A549 (cell line): ENCODE data around the gene PARP6. TPM values are rescaled to one million over a fixed set of nuclear protein-coding genes. Genes with fewer than 3 reads are reported as not detected.

ENCODE experiments used
- ATAC-seq, 2 experiments: fragments of 200-7000 bp in 1 of 2; fragments of >200 bp in 1 of 2; cut with Nextera tagmentation in 1 of 2; cut with Tn5 transposase in 1 of 2; 3 replicates each; pipeline versions ENCODE4 v1.8.0 to v1.9.1; 2018 to 2020; ENCODE audit warnings: mild to moderate bottlenecking in 1 of 2, moderate library complexity in 1 of 2
- CTCF ChIA-PET: fragments of 300-600 bp; sonication (Branson Sonifier 250); formaldehyde crosslinking; extraction: SDS; loops from one replicate; lab custom pipeline; 2021; ENCODE audit warnings: antibody characterized with exemption, inconsistent platforms; lab: Yijun Ruan, JAX
- POLR2A ChIA-PET: fragments of 350-600 bp; formaldehyde crosslinking; extraction: SDS; loops from one replicate; lab custom pipeline; 2021; ENCODE audit warnings: antibody characterized with exemption, inconsistent platforms; lab: Yijun Ruan, JAX
- DNase-seq, 2 experiments: peaks; one replicate each; pipeline versions ENCODE4 v3.0.0 to v3.0.0-alpha.2; 2011 to 2016; ENCODE audit warnings: low read depth in 1 of 2, low spot score in 1 of 2
- FAIRE-seq: peaks from 2 replicates; lab custom pipeline; 2011; peaks lifted over from hg19 to GRCh38; lab: Jason Lieb, UNC
- H3K27ac ChIP-seq, 2 experiments: fragments of >200 bp; sonication (Bioruptor Twin); formaldehyde crosslinking; 3 replicates each; pipeline ENCODE4 v1.5.1; 2016 to 2017
- H3K4me1 ChIP-seq: fragments of >200 bp; sonication (Bioruptor Twin); formaldehyde crosslinking; 3 replicates; pipeline ENCODE4 v1.6.1; 2016
- H3K4me2 ChIP-seq: fragments of >200 bp; sonication (Bioruptor Twin); formaldehyde crosslinking; 3 replicates; pipeline ENCODE4 v1.6.1; 2016
- H3K4me3 ChIP-seq: fragments of >200 bp; sonication (Bioruptor Twin); formaldehyde crosslinking; 3 replicates; pipeline ENCODE4 v1.5.1; 2016
- H3K9me3 ChIP-seq: fragments of >200 bp; sonication (Bioruptor Twin); formaldehyde crosslinking; 3 replicates; pipeline ENCODE4 v1.6.1; 2016
- ATOH8 ChIP-seq: fragments of 250-450 bp; sonication (Bioruptor Pico); IDR thresholded peaks from 2 replicates; pipeline ENCODE4 v1.5.0; 2020; ENCODE audit warnings: low read depth, mild to moderate bottlenecking, moderate library complexity
- BCL3 ChIP-seq: fragments of >200 bp; sonication (Bioruptor Twin); formaldehyde crosslinking; IDR thresholded peaks from 3 replicates; pipeline ENCODE4 v1.6.1; 2016
- CBX2 ChIP-seq: fragments of 200-600 bp; sonication (generic); IDR thresholded peaks from 2 replicates; pipeline ENCODE4 v1.6.1; 2016; ENCODE audit warnings: low read depth, mild to moderate bottlenecking, borderline replicate concordance
- EHF ChIP-seq: fragments of 250-450 bp; sonication (Bioruptor Pico); IDR thresholded peaks from 2 replicates; pipeline ENCODE4 v1.5.0; 2020; ENCODE audit warnings: mild to moderate bottlenecking
- EHMT2 ChIP-seq: fragments of 200-600 bp; sonication (generic); IDR thresholded peaks from 2 replicates; pipeline ENCODE4 v1.6.1; 2016; ENCODE audit warnings: antibody characterized with exemption, low read depth, mild to moderate bottlenecking, moderate library complexity
- ELK1 ChIP-seq: fragments of 150-350 bp; IDR thresholded peaks from 2 replicates; pipeline ENCODE4 v1.6.1; 2014; ENCODE audit warnings: low read depth, mild to moderate bottlenecking, low read length
- HOXB5 ChIP-seq: fragments of 250-450 bp; sonication (Bioruptor Pico); IDR thresholded peaks from 2 replicates; pipeline ENCODE4 v1.5.0; 2020; ENCODE audit warnings: mild to moderate bottlenecking, moderate library complexity
- JUNB ChIP-seq: fragments of >200 bp; sonication (Bioruptor Twin); formaldehyde crosslinking; IDR thresholded peaks from 2 replicates; pipeline ENCODE4 v1.6.1; 2016
- MAZ ChIP-seq: fragments of 150-350 bp; IDR thresholded peaks from 2 replicates; pipeline ENCODE4 v1.6.1; 2014; ENCODE audit warnings: antibody characterized with exemption, low read depth, low read length, borderline replicate concordance
- NPAS2 ChIP-seq: fragments of 250-450 bp; sonication (Bioruptor Pico); IDR thresholded peaks from 2 replicates; pipeline ENCODE4 v1.8.0; 2022; ENCODE audit warnings: mild to moderate bottlenecking, moderate library complexity, borderline replicate concordance
- NR3C1 ChIP-seq: fragments of >200 bp; sonication (Bioruptor Twin); formaldehyde crosslinking; IDR thresholded peaks from 3 replicates; pipeline ENCODE4 v1.6.1; 2017
- REST ChIP-seq: fragments of 200-600 bp; sonication (generic); IDR thresholded peaks from 2 replicates; pipeline ENCODE4 v1.6.1; 2016; ENCODE audit warnings: antibody characterized with exemption, mild to moderate bottlenecking, moderate library complexity
- SREBF2 ChIP-seq: fragments of 450-650 bp; IDR thresholded peaks from 2 replicates; pipeline ENCODE4 v1.6.1; 2014; ENCODE audit warnings: mild to moderate bottlenecking, moderate library complexity
- TP53 ChIP-seq: fragments of 250-450 bp; sonication (Bioruptor Pico); IDR thresholded peaks from 2 replicates; pipeline ENCODE4 v1.5.0; 2021; ENCODE audit warnings: mild to moderate bottlenecking, moderate library complexity
- WGBS: methylation state at CpG from one replicate; pipeline ENCODE4 v1.1.6; 2017; ENCODE audit errors: missing lambda C conversion rate; 5-methylcytosine and 5-hydroxymethylcytosine counted together
- polyA plus RNA-seq, 4 experiments: library from polyadenylated mRNA; depleted of rRNA in 3 of 4; stranded (reverse); fragments of >200 nt; fragmentation: RNase III in 1 of 4; extraction: RNeasy Plus Mini Kit Qiagen cat#74134 plus additional on column Dnase treatment in 1 of 4; gene quantifications; 2 replicates in 3 of 4; 3 replicates in 1 of 4; pipeline ENCODE4 v1.2.3, GENCODE V29; 2011 to 2017
- TF ChIP-seq, protein P1 (sequence below): fragments of >200 bp; sonication (Bioruptor Twin); formaldehyde crosslinking; IDR thresholded peaks from 3 replicates; pipeline ENCODE4 v1.5.1; 2016

PARP6 gene
- polyA plus RNA-seq, 2 of the 4 experiments (the other 2 are of a cell fraction): 78.0 to 167 TPM

GRCh38 chr15:72271895-72272212 is 500 bp downstream of the PARP6 start:
- peak; percentile 17 to 41 for ATAC-seq
- CTCF ChIA-PET: interaction anchor here (1.2 to 2.1 kb wide), 2 partner anchors 11 to 21 kb away, joined by 3 to 7 read pairs; no protein-coding TSS in a partner anchor
- FAIRE-seq: no peak
- H3K9me3 ChIP-seq: no peaks in the 10 kb centered on the region
- peak overlapping the region; percentile 91 to 95 for H3K27ac ChIP-seq
- H3K4me3 ChIP-seq: peak overlapping the region; percentile 80
- H3K4me1 ChIP-seq: peaks cover 18% of the 10 kb centered on the region
- under 1% methylated on average over 4 of the region's 13 CpGs for WGBS
- peak overlapping the region; percentile 83 for H3K4me2 ChIP-seq
- POLR2A ChIA-PET: interaction anchor here (1.0 kb wide), 1 partner anchor 45 kb away, joined by 4 read pairs; no protein-coding TSS in a partner anchor
- DNase-seq: peak; percentile 27 to 64
- no peak for TF ChIP-seq TP53 (CRISPR knock-in tag)
- no peak for TF ChIP-seq MAZ
- no peak for TF ChIP-seq EHF (CRISPR knock-in tag)
- TF ChIP-seq EHMT2: no peak
- no peak for TF ChIP-seq SREBF2
- TF ChIP-seq, protein P1, sequence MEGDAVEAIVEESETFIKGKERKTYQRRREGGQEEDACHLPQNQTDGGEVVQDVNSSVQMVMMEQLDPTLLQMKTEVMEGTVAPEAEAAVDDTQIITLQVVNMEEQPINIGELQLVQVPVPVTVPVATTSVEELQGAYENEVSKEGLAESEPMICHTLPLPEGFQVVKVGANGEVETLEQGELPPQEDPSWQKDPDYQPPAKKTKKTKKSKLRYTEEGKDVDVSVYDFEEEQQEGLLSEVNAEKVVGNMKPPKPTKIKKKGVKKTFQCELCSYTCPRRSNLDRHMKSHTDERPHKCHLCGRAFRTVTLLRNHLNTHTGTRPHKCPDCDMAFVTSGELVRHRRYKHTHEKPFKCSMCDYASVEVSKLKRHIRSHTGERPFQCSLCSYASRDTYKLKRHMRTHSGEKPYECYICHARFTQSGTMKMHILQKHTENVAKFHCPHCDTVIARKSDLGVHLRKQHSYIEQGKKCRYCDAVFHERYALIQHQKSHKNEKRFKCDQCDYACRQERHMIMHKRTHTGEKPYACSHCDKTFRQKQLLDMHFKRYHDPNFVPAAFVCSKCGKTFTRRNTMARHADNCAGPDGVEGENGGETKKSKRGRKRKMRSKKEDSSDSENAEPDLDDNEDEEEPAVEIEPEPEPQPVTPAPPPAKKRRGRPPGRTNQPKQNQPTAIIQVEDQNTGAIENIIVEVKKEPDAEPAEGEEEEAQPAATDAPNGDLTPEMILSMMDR: no peak
- TF ChIP-seq BCL3: no peak
- no peak for TF ChIP-seq ELK1
- no peak for TF ChIP-seq NPAS2 (CRISPR knock-in tag)
- TF ChIP-seq ATOH8: no peak

GRCh38 chr15:72271221-72271620 is 1.1 kb downstream of the PARP6 start:
- CTCF ChIA-PET: interaction anchor here (1.2 to 2.1 kb wide), 3 partner anchors 10 to 115 kb away, joined by 3 to 7 read pairs (median 3); no protein-coding TSS in a partner anchor
- peak overlapping the region; percentile 83 for H3K4me2 ChIP-seq
- peaks cover 18% of the 10 kb centered on the region for H3K4me1 ChIP-seq
- ATAC-seq (no peak), FAIRE-seq (no peak), DNase-seq (no peak)
- POLR2A ChIA-PET: interaction anchor here (1.0 kb wide), 1 partner anchor 44 kb away, joined by 4 read pairs; no protein-coding TSS in a partner anchor
- H3K9me3 ChIP-seq: no peaks in the 10 kb centered on the region
- peak overlapping the region; percentile 1 to 95; a peak in 5 of 6 replicates for H3K27ac ChIP-seq
- WGBS: 61% methylated on average over 4 of the region's 4 CpGs
- 0 out of 2 replicates have a peak, but pooled peaks have one; percentile 2 for TF ChIP-seq JUNB
- TF ChIP-seq REST: no peak
- no peak for TF ChIP-seq HOXB5 (CRISPR knock-in tag)
- TF ChIP-seq CBX2: no peak
- no peak for TF ChIP-seq NR3C1
- TF ChIP-seq, protein P1: no peak
- H3K4me3 ChIP-seq: peak overlapping the region; percentile 80
